ENCODE results near the gene GDF7. TPM values are rescaled to one million over a fixed set of nuclear protein-coding genes. Genes with fewer than 3 reads are reported as not detected.

The GDF7 gene
- total and polyA plus RNA-seq, 10 of the 15 experiments (the other 5 are each of a cell fraction or from before 2014, with no cell fraction given), result 0.02 to 0.11 (median 0.04) TPM; not detected in 1

DNA sequence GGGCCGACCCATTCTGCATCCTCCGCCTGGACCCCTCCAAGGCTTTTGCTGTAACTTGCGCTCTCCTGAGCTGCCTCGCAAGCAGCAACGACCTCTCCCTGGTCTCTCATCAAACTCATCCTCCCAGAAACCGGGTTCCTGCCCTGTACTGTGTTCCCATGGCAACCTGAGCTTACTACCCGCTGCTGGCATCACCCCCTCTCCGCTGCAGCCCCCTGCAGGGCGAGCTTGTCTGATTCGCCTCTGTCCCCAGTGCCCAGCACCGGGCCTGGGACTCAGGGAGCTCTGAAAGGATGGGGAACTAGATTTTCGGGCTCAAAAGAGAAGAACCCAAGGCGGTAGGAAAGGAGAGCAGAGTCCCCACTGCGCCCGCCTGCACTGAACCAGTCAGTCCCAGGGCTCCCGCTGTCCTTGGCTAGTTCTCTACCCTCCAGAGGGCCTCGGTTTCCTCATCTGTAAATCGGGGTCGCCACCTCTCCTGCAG is 16.5 kb upstream of the GDF7 start:
- H3K36me3 ChIP-seq (ENCODE audit: control insufficient read depth in 2 of 2, insufficient read depth in 2 of 2, low read length in 1 of 2), result no peaks in the 10 kb centered on the region
- H3K9me3 ChIP-seq (replicated peaks; ENCODE audit: control insufficient read depth, insufficient read depth, low read length), result no peaks in the 10 kb centered on the region
- H3K27ac ChIP-seq (ENCODE audit: control insufficient read depth, insufficient read depth), result no peak overlapping the region
- peak overlapping the region; percentile 96 for H3K4me3 ChIP-seq
- TF ChIP-seq BMI1 (IDR thresholded peaks at IDR 0.05; ENCODE audit: borderline replicate concordance) (peak; percentile 88), NFYA (IDR thresholded peaks at IDR 0.05; ENCODE audit: borderline replicate concordance, low read depth, low read length) (no peak), ZNF207 (IDR thresholded peaks at IDR 0.05; ENCODE audit: borderline replicate concordance) (no peak), HDAC6 (IDR thresholded peaks at IDR 0.05; ENCODE audit: unreplicated experiment) (no peak), SMAD1 (IDR thresholded peaks at IDR 0.05; ENCODE audit: low read depth, partially characterized antibody) (no peak), SIN3A (IDR thresholded peaks at IDR 0.05; ENCODE audit: low read depth, low read length) (0 out of 2 replicates have a peak, but pooled peaks have one; percentile 4)
- H3K4me1 ChIP-seq (ENCODE audit: control insufficient read depth, insufficient read depth, low read length), result peaks cover 4% of the 10 kb centered on the region
- 14% methylated on average over 15 of the region's 19 CpGs for WGBS (ENCODE audit: insufficient coverage, insufficient replicate concordance, low lambda C conversion rate, missing lambda C conversion rate)
- peak overlapping the region; percentile 98 for H3K4me2 ChIP-seq (ENCODE audit: control insufficient read depth, insufficient read depth)
- peak overlapping the region; percentile 88 for H2AFZ ChIP-seq (ENCODE audit: control insufficient read depth, low read depth, low read length)
- peaks cover 0 to 1% of the 10 kb centered on the region in 2 experiments; a peak in 1 of 4 replicates for H3K27me3 ChIP-seq (replicated peaks in 1 of 2; ENCODE audit: control insufficient read depth in 2 of 2, insufficient read depth in 2 of 2, low read length in 1 of 2)
- no peaks in the 10 kb centered on the region for H3K79me2 ChIP-seq (ENCODE audit: control insufficient read depth, insufficient read depth, low read length)
- H3K9ac ChIP-seq (ENCODE audit: control insufficient read depth, insufficient read depth, low read length), result peak overlapping the region; percentile 59
- no TSS peak for BruUV-seq (replicated peaks)
- intact Hi-C loops (cut with micrococcal nuclease; ENCODE audit: unreplicated experiment), result no loop called here
- DNase-seq (ENCODE audit: low read depth, low spot score), result no peak
- ChIA-PET CTCF (interaction anchor here (0.6 to 5.0 kb wide), 24 partner anchors 8 to 289 kb away, joined by 3 to 44 read pairs (median 6); partner anchors contain the start of gene RHOB), POLR2A (interaction anchor here (0.5 to 1.6 kb wide), 4 partner anchors 18 to 273 kb away, joined by 3 to 6 read pairs (median 4); partner anchors contain the start of gene RHOB), SMC1A (ENCODE audit: uncharacterized antibody, unreplicated experiment) (interaction anchor here (0.7 to 3.3 kb wide), 9 partner anchors 8 to 328 kb away, joined by 3 to 22 read pairs (median 3); partner anchors contain the start of gene RHOB), RAD21 (ENCODE audit: unreplicated experiment) (interaction anchor here (1.0 to 3.3 kb wide), 13 partner anchors 8 to 239 kb away, joined by 3 to 24 read pairs (median 6); partner anchors contain the start of gene RHOB)
- peak; percentile 29 for ATAC-seq
- in situ Hi-C loops (cut with MboI), result loop anchor here (25.0 kb wide), 1 partner anchor 462 kb away; the partner anchor contains the start of gene TDRD15
- no peak for FAIRE-seq
- H4K20me1 ChIP-seq (ENCODE audit: control insufficient read depth, insufficient read depth), result no peaks in the 10 kb centered on the region
